Fibroblast of the aortic adventitia (primary cell): ENCODE results near the gene ATF6. TPM values are rescaled to one million over a fixed set of nuclear protein-coding genes. Genes with fewer than 3 reads are reported as not detected.

Experiments
- DNase-seq: peaks from one replicate; pipeline ENCODE4 v3.0.0-alpha.2; 2010; ENCODE audit warnings: low read depth
- H3K4me3 ChIP-seq: 2 replicates; pipeline ENCODE4 v1.5.1; 2011; ENCODE audit warnings: low read depth, mild to moderate bottlenecking, control low read depth, low read length, moderate library complexity
- CTCF ChIP-seq: IDR thresholded peaks from 2 replicates; pipeline ENCODE4 v1.5.1; 2011; ENCODE audit warnings: mild to moderate bottlenecking, low read length, control low read depth, inconsistent platforms; ENCODE audit not compliant: insufficient read depth
- small RNA-seq: library from RNA; depleted of rRNA; stranded (forward); fragments of <200 nt; gene quantifications from one replicate; pipeline ENCODE3, GENCODE V24; 2012
- total RNA-seq: library from RNA; depleted of rRNA; stranded (reverse); fragments of >200 nt; gene quantifications from 2 replicates; pipeline ENCODE4 v1.2.3, GENCODE V29; 2012; ENCODE audit warnings: low replicate concordance

ATF6 gene
- total RNA-seq, 1 donor = 32.8 TPM

DNA sequence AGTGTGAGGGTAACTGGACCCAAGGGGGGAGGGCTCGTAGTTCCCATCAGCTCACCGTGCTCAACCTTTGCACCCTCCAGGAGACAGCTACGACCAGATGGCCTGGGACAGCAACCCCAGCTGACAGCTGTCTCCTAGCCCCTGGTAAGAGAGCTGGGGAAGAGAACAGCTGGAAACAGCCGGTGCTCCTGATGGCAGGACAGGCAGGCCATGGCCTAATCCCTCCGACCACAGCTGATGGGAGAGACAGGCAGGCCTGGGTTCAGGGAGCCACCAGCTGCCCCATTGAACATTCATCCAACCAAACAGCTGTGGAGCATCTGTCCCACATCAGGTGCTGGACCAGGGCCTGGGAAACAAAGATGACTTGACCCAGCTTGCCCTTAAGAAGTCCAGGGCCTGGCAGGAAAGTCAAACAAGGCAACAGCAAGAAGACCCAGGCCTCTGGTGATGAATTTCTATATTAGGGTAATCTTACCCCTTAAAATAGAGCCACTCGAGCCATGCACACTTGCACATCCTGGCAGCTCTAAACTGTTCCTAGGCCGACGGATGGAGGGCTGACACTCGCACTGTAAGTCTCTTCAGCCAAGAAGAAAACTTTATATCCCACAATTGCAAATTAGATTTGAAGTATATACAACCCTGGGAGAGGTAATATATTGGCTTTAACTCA is 245.4 kb downstream of the ATF6 start:
- peak; percentile 10 for DNase-seq
- no peak overlapping the region for H3K4me3 ChIP-seq
- TF ChIP-seq CTCF = no peak

DNA sequence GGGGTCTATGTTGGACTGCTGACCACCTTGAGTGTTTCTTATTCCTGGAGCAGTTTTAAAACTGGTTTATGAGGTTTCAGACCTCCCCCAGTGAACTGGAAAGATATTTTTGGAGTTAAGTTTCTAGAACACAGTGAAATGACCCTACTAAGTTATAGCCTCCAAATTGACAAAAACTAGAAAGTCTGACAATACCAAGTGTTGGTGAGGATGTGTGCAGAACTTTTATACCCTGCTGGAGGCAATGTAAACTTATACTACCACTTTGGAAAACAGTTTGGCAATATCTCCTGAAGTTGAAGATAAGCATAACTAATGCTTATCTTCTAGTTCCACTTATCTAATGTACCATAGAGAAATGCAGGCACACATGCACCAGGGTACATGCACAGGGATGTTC is 247.2 kb downstream of the ATF6 start:
- TF ChIP-seq CTCF = no peak

More for the DNA sequence above, 247.2 kb downstream of the ATF6 start:
- DNase-seq = no peak
- no peak overlapping the region for H3K4me3 ChIP-seq

Small RNAs within 50 kb of the gene (small RNA-seq; reads per million reads assigned to genes)
- not detected for gene RN7SL466P

Other genes with a start within 250 kb of the ATF6 start
- gene HSPA6, start 241.8 kb upstream of the ATF6 start, total RNA-seq = 0.45 TPM in 1 of 2 replicates, not detected in the other
- gene FCGR3A, start 216.5 kb upstream of the ATF6 start, total RNA-seq = not detected in 2 replicates
- gene FCGR3B, start 135.1 kb upstream of the ATF6 start, total RNA-seq = not detected in 2 replicates
- not detected in 2 replicates for gene FCGR2B, start 103.2 kb upstream of the ATF6 start, total RNA-seq
- 0.90 TPM in 1 of 2 replicates, not detected in the other for gene FCRLA, start 59.1 kb upstream of the ATF6 start, total RNA-seq
- 3.0 and 4.7 TPM in 2 replicates for gene FCRLB, start 44.8 kb upstream of the ATF6 start, total RNA-seq
- gene DUSP12, start 16.5 kb upstream of the ATF6 start, total RNA-seq = 23.6 and 27.8 TPM in 2 replicates